CD4-positive, alpha-beta T cell treated with Interleukin-17A for 4 hours (primary cell): ENCODE measurements around the gene RGS4.
"Not testable (repeated sequence)": the region's sequence is repeated elsewhere in the genome, so short reads cannot be mapped to it uniquely, and the experiment has no call there.

Source experiments
- DNase-seq: peaks from one replicate; pipeline ENCODE4 v3.0.0-alpha.2; 2020; ENCODE audit warnings: mixed read lengths

The RGS4 gene

GRCh38 chr1:163069655-163070277 lies 605 bp downstream of the RGS4 start:
- no peak for DNase-seq

DNA sequence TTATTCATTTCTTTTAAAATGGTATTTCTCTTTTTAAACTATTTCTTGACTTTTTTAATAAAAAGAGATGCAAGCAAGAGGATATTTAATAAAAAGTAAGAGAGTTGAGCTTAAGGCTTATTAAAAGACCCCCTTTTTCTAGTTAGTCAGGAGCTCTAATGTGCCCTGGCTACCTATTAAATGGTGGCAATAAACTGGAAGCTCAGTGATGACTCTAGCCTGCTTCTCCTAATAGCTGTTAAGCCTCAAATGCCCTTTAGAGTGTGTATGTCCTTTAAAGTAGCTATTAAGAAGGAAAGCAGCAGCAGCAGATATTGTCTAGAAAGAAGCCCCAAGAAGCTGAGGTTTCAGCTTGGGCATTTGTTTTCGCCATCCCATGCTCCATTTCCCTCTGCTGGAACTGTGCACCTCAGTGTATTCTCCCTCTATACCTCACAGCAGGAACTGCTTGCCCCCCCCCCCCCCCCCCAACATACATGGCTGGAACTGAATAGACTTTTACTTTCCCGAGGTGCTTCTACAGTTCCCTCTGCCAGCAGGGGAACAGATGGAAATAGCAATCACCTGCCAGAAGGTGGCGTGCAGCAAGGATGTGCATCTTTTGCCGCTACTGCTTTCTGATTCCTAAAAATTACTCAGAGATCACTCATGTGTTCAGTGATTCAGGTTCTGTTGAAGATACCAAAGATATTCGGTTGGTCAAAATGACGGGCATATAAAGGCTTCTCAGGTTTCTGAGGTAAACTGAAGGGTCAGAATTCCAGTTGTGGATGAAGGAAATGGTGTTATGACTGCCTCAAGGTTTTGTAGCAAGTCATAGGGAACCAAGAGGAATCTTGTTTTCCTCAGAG lies 2.5 kb downstream of the RGS4 start:
- DNase-seq, result peak; percentile 27

DNA sequence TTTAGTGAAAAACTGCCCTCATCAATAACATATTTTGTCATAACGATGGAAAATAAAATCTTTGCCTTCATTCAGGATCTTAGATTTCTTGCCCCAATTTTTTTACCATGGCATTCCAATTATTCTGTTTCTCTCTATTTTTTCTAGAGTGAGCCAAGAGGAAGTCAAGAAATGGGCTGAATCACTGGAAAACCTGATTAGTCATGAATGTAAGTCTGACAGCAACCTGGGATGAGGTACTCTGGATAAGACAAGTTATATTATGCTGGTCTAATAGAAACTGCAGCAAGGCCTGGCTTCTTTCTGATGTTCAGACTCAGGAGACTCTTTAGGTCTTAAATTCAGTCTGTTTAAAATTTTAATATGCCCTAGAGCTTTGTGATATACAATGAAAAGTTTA lies 3.5 kb downstream of the RGS4 start:
- DNase-seq, result no peak

GRCh38 chr1:163074004-163074403 lies 4.8 kb downstream of the RGS4 start:
- DNase-seq, result no peak

DNA sequence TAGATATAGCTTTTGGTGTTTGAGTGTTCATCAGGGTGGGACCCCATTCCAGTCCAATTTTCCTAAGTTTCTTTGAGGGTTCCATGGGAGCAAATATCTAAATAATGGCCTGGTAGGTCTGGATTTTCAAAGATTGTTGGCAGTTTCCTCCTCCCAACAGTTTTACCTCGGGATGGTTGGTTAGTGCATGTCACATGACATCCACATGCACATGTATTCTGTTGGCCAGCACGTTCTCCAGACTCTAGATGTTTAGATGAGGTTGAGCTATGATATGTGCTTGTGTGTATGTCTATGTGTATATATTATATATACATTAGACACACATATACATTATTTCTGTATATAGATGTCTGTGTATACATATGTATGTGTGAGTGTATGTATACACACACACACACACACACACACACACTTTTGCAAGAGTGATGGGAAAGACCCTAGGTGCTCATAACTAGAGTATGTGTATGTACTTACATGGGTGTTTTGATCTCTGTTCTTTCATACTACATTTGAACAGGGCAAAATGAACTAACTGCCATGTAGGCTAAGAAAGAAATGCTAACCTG lies 5.6 kb downstream of the RGS4 start:
- no peak for DNase-seq

DNA sequence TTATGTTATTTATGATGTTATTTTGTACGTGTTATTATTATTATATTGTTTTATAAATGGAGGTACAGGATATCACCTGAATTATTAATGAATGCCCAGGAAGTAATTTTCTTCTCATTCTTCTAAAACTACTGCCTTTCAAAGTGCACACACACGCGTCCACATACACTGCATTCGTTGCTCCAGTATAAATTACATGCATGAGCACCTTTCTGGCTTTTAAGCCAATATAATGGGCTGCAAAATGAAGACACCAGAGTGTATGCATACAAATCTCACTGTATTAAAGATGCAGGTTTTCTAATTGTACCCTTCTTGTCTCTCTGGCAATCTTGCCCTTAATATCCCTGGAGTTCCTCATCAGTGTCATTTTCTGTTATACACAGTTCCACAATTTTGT lies 6.9 kb downstream of the RGS4 start:
- DNase-seq, result no peak

GRCh38 chr1:163076446-163076845 lies 7.3 kb downstream of the RGS4 start:
- DNase-seq, result no peak

- DNase-seq, result no peak
Measured at GRCh38 chr1:163076981-163077761, 8.0 kb downstream of the RGS4 start.

GRCh38 chr1:163082971-163083370 lies 13.8 kb downstream of the RGS4 start:
- DNase-seq, result no peak

DNA sequence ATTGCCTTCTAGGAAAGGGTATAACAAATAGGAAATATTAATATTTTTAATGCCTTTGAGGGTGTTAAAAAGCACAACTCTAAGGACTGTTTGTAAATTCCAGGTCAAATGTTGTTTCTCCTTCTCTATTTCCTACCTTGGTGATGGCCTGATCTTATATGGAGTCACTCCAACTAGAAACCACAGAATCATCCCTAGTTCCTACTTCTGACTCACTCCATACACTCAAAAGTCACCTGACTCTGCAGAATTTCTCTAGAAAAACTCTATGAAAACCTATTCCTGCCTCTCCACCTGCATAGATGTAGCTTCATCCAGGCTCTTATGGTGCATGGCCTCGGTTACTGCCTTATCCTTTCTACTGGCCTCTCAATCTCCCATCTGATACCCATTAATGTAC lies 14.5 kb downstream of the RGS4 start:
- no peak for DNase-seq

- DNase-seq, result no peak
Measured at GRCh38 chr1:163084330-163084729, 15.2 kb downstream of the RGS4 start.

DNA sequence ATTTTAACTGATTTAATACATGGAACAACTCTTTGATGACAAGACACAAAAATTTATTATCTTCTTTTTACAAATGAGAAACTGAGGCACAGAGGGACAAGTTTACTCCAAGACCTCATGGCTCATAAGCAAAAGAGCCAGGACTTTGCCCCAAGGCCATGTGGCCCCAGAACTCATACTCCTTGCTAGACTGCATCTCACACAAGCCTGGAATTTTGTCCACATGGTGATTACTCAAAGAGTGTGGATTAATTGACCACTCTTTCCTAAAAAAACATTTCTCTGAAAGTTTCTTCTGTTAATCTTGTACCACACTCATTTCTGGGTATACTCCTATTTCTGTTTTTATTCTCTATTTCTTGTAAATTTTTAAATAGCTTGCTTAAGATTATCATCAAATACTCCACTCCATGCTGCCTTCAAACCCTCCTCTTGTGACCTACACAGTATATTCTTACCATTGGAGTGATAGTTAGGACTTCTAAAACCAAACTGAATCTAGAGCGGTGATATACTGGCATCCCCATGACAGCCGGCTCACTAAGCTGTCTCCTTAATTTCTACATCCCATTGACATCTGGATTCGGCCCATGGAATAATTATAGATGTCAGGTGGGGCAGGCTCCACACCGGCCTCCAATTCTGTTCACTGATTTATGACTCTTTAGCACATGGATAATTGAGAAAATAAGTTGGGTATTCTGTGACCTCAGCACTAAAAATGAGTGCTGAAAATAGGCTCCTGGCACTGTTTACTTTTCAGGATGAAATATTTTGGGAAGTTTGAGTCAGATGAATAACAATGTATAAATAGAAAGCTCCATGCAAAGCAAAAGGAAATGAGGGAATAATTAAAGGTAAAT lies 16.1 kb downstream of the RGS4 start:
- no peak for DNase-seq

- DNase-seq, result no peak
Measured at GRCh38 chr1:163085904-163086268, 16.7 kb downstream of the RGS4 start.

DNA sequence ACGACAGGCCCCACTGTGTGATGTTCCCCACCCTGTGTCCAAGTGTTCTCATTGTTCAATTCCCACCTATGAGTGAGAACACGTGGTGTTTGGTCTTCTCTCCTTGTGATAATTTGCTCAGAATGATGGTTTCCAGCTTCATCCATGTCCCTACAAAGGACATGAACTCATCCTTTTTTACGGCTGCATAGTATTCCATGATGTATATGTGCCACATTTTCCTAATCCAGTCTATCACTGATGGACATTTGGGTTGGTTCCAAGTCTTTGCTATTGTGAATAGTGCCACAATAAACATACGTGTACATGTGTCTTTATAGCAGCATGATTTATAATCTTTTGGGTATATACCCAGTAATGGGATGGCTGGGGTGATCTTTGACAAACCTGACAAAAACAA lies 20.0 kb downstream of the RGS4 start:
- not testable (repeated sequence) for DNase-seq

DNA sequence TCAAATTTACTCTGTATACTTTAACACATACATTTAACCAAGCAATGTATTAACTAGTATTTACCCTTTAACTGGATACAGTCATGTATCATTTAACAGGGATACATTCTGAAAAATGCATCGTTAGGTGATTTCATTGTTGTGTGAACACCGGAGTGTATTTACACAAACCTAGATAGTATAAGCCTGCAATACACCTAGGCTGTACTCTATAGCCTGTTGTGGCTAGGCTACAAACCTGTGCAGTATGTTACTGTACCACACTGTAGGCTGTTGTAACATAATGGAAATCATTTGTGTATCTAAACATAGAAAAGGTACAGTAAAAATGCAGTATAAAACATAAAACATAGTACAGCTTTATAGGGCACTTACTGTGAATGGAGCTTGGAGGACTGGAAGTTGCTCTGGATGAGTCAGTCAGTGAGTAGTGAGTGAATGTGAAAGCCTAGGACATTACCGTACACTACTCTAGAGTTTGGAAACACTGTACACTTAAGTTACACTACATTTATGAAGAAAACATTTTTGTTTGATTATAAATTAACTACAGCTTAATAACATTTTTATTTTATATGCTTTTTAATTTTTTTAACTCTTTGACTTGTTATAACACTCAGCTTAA lies 21.3 kb downstream of the RGS4 start:
- no peak for DNase-seq

DNA sequence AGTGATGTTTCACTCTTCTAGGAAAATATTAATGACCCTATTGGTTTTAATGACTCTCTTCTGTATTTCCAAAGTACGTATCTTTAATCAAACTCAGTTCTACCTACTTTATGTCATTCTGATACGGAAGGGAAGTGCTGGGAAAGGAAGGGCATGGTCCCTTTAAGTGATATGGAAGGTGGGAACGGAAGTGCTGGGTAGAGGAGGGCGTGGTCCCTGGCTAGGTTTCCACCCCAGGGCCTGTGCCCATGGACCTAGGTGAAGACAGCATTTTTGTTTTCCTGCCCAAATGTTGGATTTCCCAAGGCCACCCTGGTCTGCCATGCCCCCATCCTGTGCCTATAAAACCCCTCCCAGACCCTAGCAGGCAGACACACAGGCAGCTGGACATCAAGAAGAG lies 24.0 kb downstream of the RGS4 start:
- no peak for DNase-seq

DNA sequence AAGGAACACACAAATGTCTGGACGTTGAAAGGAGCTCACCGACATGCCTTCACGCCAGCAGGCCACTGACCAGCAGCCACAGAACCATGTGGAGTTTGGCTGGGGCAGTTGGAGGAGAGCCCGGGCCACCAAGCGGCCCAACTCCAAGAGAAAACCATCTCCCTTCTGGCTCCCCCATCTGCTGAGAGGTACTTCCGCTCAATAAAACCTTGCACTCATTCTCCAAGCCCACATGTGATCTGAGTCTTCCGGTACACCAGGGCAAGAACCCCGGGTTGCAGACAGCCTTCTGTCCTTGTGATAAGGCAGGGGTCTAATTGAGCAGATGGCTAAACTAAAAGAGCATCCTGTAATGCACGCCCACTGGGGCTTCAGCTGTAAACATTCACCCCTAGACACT lies 24.4 kb downstream of the RGS4 start:
- DNase-seq, result no peak

DNA sequence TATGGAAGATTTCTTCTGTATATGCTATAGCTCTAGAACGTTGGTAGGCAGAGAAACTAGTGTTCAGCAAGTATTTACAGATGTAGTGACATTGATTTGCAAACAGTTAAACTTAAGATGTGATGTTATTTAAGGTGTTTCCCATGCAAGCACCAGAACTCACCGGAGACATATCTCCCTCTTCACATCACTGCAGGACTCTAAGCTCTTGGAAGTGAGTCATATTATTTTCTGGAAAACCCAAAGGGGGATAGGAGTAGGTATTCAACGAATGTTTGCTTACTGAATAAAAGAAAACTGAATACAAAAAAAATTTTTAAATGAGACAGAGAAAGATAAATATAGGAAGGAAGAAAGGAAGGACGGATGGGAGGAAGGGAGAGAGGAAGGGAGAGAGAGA lies 25.0 kb downstream of the RGS4 start:
- DNase-seq, result no peak

DNA sequence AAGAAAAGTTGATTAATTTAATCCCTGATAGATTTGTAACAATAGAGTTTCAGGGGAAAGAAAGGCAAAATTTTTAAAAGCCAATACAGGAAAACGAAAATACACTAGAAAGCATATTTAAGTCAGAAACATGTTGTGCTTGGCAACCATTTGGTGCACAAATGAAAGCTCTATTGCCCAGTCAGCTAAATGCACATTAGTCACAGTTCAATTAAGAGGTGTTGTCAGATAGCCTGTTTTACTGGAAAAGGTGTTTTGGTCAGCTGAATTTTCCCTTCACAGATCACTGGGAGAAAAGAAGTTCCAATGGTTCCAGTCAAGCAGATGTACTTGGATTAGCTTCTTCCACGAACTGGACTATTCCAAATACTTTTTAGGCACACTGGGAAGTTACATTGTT lies 25.4 kb downstream of the RGS4 start:
- DNase-seq, result no peak

DNA sequence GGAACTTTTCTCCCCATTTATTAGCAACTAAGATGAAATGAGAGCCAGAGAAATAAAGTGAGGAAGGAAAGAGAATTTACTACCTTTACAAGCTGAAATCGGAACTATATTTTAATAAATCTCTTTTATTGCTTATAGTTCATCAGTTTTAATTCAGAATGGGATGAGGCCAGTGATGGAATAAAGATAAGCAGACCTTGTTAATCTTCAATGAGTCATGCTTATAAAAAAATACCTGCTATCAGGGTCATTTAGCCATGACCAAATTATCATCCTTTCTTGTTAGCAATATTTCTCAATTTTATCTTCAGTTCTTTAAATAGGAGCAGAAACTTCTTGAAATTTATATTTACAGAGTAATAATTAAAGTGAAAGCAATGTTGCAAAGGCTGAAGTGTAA lies 26.1 kb downstream of the RGS4 start:
- no peak for DNase-seq

- DNase-seq, result no peak
Measured at GRCh38 chr1:163102590-163102989, 33.4 kb downstream of the RGS4 start.
